ENCODE results near the gene TARBP2.

TARBP2 gene

DNA sequence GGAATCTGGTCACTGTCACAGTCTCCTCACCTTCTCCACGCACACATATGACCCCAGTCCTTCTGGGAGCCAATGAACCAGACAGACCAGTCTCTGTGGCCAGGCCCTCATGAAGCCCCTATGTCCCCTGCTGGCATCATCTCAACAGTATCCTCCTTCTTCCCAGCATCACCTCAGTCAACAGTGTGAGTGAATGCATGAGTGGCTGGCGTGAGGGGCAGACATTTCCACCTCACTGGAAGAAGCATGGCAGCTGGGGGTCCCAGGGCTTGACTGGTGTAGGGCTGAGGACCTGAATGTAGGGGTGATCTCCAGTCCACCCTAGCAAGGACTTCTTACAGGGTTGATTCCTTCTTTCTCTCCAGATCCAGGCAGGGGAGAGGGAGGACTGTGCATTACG is 3.6 kb upstream of the TARBP2 start:
- no peak for DNase-seq

DNA sequence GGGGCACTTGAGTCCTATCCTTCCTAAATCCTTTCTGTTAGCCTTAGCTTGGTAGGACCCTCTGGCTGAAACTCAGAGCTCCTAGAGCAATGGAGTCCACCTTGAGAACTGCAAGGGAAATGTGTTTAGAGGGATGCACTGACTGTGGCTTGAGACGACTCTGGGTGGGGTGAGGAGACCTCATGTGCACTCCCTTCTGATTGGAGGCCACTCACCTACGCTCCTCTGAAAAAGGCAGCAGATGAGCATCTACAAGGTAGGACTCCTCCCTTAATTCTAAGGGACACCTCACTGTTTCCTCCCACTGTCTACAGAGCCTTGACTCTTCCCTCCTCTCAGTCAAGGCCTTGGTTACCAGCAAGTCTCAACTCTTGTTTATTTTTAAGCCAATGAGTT is 2.9 kb upstream of the TARBP2 start:
- no peak for DNase-seq

DNA sequence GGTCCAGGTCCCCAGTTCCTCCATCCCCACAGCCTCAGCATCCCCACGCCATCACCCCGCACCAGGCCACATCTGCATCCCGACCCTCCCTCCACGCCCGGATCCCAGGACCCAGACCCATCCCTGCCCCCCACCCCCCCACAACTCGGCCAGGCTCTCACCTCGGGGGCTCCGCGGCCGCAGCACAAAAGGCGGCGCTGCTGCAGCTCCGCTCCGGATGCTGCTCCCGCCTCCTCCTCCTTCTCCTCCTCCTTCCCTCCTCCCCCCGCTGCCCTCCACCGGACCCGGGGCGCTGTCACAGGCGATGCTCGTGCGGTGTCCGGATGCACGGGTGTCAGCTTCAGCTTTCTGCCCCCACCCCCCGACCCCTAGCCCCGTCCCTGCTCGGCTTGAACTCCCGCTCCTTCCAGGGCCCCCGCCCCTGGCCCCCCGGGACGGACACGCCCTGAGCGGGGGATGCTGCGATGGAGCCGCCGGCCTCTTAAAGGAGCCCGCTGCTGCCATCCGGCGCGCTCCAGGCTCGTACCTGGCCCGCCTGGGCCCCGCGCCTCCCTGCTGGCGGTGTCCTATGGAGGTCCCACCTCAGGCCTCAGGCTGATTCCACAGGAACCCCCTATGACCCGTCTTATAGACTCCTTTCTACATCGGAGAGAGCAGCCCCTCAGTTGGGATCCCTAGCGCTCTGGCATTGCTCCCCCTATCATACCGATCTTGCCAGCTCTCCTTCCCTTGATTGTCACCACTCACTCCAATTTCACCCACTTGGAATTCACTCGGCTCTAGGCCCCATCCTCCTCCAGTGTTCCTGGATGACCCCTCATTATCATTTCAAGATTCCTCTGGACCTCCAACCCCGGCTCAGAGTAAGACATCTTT is 1.6 kb upstream of the TARBP2 start, which contains the start of gene MAP3K12:
TSS of gene MAP3K12 (minus strand) at position 193 of the 876 bp plus-strand sequence. CDS start 12,067 bp downstream, outside the sequence.
- peak; percentile 84 for DNase-seq

DNA sequence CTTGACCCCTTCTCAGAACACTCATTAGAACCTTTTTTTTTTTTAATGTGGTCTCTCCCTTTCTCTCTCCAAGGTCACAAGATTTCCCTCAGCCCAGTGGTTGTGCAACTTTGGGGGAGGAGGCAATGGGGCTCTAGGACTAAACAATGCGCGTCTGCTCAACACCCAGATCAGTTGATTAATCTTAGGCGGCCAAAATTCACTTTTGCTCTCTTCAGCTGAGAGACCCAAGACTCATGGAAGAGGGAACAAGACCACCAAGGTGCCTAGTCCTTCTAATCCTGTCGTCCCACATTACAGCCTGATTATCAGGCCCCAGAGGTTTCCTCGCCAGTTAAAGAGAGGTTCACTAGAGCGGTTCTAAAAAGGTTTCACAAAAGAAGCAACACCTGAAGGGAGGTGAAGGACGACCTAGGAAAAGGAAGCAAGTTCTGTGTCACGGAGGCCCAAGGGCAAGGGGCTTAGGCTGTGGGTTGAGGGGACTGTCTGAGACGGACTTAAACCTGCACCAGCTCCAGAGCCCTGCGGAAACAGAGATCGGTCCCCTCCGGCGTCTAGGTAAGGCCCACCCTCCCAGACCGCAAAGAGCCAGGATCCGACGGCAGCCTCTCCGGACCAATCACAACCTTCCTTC is 824 bp upstream of the TARBP2 start:
- no peak for DNase-seq

DNA sequence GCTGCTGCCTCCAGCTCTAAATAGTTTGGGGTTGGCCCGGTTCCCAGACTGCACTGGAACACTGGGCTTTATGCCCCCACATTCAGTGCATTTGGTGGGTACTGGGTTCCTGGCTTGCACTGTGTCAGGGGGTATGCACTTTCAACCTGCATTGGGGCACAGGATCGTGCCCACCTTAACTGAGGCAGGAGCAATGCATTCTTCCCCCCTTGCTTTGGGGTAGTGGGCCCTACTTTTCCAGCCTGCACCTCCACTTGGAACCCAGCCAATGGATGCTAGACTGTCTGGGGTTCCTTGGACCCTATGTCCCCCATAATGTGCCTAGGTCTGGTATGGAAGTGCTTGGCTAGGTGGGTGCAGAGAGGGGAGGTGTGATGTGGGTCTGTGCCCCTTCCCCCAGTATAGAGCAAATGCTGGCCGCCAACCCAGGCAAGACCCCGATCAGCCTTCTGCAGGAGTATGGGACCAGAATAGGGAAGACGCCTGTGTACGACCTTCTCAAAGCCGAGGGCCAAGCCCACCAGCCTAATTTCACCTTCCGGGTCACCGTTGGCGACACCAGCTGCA is 615 bp downstream of the TARBP2 start:
- no peak for DNase-seq

DNA sequence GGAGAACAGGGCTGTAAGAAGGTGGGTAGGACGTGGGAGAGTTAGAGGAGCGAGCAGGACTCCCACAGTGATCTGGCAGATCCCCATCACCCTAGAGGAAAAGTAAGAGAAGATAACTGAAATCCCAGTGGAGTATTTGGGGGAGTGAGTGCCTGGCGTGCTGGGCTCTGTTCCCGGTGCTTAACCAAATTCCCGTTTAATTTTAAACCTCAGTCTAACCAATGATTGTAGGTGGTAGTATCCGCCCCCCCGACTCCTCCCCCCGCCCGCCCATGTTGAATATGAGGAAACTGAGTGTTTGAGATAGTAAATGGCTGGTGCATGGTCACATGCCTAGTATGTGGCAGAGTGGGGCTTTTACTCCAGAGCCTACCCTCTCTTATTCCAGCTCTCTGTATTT is 1.2 kb downstream of the TARBP2 start:
- no peak for DNase-seq

DNA sequence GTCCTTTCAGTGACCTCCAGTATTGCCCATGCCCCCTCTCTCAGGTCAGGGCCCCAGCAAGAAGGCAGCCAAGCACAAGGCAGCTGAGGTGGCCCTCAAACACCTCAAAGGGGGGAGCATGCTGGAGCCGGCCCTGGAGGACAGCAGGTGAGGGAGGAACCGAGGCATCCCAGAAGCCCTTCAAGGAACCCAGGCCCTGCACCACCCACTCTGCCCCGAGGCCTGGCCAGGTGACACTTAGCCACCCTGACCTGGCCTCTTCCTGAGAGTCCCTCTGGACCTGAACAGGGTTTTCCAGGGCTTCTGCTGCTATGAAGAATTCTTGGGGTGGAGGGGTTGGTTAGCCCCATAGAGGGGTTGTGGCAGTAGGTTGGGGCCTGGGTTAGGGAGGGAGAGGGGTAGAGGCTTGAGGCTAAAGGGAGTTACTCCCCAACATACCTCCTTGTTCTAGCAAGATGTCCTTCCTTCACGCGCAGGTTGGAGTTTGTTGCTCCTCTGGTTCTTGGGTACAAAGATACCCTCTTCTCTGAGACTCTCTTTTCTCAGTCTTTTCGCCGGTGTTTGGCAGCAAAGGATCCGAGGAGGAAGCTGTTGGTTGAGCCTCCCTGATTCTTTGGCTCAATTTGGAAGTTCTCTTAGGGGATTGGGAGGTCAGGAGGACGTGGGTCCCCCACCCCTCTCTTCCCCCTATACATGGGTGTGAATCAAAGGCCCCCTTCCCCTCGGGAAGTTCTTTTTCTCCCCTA is 2.1 kb downstream of the TARBP2 start:
- no peak for DNase-seq

DNA sequence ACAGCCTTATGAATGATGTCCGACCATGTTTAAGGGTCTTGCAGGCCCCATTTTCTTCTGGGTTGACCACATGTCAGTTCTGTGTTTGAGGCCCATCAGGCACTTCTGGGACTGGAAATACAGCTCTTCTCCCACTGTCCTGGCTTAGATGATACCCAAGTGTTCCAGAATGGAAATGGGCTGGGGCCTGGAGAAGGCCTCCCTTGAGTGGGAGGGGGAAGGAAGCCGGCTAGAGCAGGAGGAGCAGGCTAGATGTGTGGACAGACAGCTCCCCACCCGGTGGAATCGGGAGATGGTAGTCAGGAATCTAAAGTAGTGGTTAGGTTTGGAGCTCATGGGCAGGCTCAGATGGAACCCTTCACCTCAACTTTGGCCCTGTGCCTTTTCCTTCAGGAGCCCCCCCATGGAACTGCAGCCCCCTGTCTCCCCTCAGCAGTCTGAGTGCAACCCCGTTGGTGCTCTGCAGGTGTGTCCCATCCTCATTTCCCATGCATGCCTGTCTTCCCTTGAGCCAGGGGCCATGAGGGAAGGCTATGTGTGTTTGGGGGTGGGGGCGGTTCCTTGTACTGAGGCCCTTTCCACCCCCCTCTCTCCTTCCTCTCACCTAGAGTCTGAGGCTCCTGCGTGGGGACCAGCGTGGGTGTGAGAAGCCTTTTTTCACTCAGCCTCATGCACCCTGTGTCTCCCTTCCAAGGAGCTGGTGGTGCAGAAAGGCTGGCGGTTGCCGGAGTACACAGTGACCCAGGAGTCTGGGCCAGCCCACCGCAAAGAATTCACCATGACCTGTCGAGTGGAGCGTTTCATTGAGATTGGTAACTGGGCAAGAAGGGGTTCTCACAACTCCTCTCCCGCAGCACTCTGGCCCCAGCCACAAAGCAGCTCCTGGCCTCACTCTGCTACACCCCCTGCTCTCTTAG is 3.2 kb downstream of the TARBP2 start:
- DNase-seq = no peak

DNA sequence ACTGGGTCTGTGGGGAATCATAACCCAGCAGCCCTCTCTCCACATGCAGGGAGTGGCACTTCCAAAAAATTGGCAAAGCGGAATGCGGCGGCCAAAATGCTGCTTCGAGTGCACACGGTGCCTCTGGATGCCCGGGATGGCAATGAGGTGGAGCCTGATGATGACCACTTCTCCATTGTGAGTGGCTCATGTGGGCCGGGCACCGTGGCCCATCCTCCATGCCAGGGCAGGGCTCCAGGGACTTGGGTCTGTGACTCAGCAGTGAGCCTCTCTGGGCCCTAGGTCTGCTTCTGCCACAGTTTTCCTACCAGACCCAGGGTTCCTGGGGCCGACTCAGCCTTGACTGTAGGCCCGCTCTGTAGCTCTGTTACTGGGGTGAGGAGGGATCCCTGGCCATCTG is 4.0 kb downstream of the TARBP2 start:
- DNase-seq = no peak

DNA sequence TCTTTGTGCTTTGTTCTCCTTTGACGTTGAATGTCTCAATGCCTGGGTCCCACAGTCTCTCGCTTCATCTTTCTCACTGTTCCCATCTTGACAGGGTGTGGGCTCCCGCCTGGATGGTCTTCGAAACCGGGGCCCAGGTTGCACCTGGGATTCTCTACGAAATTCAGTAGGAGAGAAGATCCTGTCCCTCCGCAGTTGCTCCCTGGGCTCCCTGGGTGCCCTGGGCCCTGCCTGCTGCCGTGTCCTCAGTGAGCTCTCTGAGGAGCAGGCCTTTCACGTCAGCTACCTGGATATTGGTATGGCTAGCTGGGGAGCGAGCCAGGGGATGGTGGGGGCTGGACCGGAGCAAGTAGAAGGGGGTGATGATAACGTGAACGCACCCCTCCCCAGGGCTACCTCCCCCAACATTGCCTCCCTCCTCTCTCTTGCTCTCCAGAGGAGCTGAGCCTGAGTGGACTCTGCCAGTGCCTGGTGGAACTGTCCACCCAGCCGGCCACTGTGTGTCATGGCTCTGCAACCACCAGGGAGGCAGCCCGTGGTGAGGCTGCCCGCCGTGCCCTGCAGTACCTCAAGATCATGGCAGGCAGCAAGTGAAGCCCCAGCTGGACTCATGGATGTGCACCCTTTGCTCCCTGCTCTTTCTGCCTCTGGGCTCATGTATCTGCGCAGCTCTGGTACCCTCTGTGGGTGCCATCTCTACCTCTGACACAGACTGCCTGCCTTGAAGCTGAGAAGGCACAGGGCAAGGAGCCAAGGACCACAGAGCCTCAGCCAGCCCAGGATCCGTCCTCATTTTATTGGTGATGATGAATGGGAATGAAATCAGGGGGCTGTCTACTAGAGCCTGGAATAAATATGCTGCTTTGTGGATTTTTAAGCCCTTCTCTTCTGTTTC is 4.7 kb downstream of the TARBP2 start:
- no peak for DNase-seq

DNA sequence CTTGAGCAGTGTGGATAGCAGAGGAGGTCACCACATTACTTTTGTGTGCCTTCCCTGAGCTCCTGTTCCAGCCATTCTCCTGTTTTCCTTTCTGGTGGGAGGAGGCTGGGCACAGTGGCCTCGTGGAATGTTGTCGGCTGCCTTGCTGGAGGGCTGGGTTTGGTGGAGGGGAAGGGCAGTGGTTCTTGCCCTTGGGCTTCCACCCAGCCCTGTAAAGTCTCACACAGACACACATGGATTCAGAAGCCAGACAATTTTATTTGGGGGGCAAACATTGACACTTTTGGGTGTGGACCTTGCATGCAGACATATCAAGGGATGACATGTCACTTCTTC is 5.3 kb downstream of the TARBP2 start:
- no peak for DNase-seq

DNA sequence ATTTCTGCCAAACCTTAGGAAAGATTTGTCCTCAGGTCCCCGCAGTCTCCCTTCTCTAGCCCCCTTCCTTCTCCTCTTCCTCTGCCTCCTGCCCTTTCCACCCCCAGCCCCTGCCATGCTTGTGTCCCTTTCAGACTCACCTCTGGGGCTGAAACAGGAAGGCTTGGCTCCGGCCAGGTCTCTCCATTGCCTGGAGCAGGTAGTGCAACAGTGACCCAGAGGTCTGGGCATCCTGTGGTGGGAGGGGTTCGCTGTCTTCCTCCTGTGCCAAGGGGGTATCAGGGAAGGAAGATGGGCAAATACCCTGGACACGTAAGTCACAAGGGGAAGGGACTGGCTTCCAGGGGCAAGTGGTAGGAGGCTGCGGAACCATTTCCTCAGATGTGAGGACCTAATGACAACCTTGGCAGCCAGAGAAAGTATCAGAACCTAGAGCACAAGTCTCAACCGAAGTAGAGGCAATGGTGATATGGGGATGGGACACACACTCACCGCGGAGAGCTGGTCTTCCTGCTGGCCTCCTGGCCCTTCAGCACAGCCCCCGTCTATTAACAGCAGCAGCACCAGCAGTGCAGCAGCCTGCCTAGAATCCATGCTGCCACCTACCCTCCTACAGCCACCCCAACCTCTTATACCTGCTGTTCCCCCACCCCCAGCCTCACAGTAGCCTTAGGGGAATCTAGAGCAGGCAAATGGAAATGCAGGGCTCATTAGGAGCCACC is 6.0 kb downstream of the TARBP2 start, which contains the start of gene NPFF:
TSS of gene NPFF (minus strand) at position 604 of the 722 bp plus-strand sequence. CDS start at position 594, 10 bp downstream.
- DNase-seq = no peak

DNA sequence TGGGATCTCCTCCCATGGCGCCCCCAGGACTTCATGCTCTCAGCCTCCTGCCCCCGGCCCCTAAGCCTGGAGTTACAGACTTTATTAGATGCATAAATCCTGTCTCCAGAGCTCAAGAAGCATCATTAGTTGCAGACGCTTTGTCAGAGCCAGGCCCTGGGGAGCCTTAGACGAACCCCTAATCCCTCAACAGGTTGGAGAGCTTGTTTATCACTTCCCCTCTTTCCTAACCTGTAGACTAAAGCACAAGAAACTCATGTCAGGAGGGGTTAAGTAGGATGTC is 6.5 kb downstream of the TARBP2 start:
- DNase-seq = no peak

DNA sequence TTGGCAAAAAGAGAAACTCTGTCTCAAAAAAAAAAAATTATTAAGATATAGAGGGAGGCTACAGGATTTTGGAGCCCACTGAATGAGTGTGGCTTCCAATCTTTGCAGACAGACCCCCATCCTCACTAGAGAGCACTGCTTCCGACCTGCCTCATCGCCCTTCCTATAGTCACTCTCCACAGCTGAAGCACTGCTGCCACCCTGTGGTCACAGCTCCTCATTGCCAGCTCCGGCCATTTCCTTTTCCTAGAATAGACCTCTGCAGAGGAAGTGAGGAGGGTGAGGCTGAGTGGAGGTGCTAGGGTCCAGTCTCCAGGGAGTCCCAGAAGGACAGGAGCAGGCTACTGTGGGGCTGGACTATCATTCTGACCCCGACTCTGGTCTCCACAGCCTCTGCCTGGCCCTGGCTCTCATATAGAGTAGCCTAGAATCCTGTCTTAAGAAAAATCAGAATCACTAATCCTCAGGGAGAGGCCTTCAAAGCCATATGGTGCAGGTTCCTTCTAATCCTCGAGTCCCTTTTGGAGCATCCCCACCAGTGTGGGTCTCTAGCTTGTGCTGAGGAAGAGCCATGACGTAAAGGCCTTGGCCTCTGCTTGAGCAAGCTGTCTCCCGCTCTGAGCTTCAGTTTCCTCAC is 7.6 kb downstream of the TARBP2 start:
- DNase-seq = peak; percentile 87

DNA sequence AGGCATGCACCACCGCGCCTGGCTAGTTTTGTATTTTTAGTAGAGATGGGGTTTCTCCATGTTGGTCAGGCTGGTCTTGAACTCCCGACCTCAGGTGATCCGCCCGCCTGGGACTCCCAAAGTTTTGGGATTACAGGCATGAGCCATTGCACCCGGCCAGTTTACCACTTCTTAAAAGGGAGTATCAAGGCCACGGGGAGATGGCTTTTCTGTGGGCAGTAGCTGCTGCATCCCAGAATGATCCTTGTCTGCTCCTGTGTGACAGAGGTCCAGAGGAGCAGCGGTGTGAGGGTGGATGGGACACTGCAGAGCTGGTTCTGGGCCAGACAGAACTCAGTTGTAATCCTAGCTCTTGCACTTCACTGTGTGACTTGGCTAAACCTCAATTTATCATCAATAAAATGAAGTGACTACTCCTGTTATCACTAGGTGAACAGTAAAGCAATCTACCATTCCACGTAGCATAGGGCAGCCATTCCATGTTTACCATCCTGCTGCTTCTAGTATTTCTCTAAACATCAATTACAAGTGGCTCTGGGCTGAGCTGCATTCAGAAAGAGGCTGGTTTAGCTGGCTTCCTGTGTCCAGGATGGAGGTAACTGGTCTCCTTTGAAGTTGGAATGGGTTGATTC is 9.2 kb downstream of the TARBP2 start:
- DNase-seq = no peak

DNA sequence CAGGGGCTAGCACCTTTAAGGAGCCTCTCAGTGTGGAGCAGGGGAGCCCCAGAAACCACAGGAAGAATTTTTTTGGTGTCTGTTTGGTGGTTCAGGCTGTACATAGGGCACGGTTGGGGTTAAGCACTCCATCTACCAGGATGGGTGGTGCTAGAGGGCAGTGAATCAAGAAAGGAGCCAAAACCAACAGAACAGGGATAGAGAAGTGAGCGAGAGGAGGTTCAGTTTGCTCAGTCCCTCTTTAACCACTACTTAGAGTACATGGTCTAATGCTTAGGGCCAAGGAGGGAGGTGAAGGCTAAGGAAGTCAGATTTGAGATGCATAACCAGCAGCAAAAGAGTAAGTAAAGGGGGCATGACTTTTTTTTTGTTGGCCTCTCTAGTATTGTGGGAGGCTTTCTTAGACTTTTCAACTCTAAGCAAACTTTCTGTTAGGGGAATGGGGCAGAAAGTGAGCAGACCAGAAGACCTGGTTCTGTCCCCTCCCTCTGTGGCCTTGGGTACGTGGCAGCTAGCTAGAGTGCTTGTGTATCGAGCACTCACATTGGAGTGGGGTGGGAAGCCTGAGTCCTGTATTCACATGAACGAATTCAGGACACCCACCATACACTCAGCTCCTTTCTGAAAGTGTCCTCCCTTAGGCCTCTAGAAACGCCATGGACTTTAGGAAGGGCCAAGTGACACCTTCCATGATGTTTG is 12.8 kb downstream of the TARBP2 start:
- no peak for DNase-seq

DNA sequence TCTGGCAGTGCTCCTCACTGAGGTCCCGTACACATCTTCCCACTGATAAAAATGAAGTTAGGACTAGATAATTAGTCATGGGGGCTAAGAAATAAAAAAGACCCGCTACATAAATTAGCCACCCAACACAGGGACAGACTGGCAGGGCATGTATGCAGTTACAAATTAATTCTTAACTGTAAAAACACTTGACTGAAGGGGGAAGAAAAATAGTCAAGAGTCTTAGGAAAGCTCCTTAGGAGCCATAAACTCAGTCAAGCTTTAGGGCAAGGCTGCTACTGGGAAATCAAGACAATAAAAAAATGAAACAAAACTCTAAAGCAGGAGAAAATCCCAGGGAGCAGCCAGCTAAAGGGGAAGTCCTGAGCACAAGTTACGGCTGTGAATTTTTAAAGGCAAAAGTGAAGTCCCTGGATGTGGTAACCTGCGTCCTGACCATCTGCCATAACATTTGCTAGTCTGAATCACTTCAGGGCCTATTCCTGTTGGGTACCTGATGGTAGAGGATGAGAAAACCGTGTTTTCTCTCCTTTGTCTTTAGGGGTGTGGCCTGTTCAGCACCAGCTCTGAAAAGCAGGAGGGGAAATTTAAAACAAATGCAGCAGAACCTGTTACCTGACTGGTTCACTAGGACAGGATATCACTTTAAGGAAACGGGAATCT is 13.7 kb downstream of the TARBP2 start:
- DNase-seq = no peak

DNA sequence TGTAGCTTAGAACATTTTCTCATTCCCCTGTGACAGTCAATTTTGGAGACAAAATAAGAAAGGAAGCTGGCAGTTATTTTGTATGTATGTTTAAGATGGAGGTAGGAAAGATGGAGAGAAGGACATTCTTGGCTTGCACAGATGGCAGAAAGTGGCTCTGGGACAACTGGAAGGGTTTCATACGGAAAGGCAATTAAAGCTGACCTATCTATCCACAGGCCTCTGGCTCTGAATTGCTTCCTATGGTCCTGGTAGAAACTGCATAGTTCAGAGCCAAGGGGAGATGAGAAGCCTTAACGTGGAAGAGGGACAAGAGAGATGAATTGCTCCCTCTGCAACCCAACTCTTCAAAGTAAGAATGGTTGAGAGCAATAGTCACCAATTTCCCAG is 14.2 kb downstream of the TARBP2 start:
- no peak for DNase-seq

Data from right hindlimb (tissue), 1 donor.